ENCODE data around the gene BAIAP2L1. TPM values are rescaled to one million over a fixed set of nuclear protein-coding genes. Genes with fewer than 3 reads are reported as not detected.
A peak's percentile ranks its signal among the peaks of the same experiment; 100 is the strongest.
"Not testable (repeated sequence)": the region's sequence is repeated elsewhere in the genome, so short reads cannot be mapped to it uniquely, and the experiment has no call there.

Gene BAIAP2L1
- total RNA-seq, 2 experiments from 2014 or later = 1.7 to 2.3 TPM

DNA sequence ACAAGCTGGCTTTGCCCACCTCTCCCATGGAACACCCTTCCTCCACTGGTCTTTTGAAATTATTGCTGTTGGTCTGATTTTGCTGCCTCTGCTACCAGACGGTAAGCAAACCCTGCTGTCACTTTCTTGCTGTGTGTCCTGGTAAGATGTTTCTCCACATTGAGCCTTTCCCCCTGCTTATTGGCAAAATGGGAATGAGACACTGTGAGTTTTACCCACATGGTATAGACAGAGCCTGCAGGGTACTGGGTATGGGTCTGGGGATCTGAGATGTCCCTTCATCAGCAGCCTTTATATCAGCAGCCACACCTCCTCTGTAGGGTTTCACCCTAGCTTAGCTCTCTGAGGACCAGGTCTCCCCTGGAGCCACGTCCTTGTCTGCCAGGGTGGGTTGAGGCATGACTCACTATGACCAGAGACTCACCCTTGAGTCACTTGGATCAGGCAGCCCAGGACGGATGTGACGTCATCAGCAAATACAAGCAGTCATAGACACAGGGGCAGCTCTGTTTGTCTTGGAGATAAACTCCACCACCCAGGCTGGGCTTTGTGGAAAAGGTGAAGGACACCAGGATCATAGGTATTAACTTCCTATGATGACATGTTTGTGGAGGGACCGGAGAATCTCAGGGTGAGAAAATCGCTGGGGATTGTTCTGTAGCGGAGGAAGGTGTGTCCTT, 17.9 kb upstream of the BAIAP2L1 start:
- ATAC-seq = peak; percentile 88
- Mint-ChIP-seq H3K27ac (no peak overlapping the region), H3K4me1 (ENCODE audit: low read depth) (peaks cover 4% of the 10 kb centered on the region), H3K36me3 (ENCODE audit: low read depth) (no peaks in the 10 kb centered on the region), H3K4me3 (no peak overlapping the region), H3K27me3 (peaks cover 2% of the 10 kb centered on the region), H3K9me3 (no peaks in the 10 kb centered on the region)
- intact Hi-C loops (cut with micrococcal nuclease) = no loop called here
- TF ChIP-seq, protein P1, sequence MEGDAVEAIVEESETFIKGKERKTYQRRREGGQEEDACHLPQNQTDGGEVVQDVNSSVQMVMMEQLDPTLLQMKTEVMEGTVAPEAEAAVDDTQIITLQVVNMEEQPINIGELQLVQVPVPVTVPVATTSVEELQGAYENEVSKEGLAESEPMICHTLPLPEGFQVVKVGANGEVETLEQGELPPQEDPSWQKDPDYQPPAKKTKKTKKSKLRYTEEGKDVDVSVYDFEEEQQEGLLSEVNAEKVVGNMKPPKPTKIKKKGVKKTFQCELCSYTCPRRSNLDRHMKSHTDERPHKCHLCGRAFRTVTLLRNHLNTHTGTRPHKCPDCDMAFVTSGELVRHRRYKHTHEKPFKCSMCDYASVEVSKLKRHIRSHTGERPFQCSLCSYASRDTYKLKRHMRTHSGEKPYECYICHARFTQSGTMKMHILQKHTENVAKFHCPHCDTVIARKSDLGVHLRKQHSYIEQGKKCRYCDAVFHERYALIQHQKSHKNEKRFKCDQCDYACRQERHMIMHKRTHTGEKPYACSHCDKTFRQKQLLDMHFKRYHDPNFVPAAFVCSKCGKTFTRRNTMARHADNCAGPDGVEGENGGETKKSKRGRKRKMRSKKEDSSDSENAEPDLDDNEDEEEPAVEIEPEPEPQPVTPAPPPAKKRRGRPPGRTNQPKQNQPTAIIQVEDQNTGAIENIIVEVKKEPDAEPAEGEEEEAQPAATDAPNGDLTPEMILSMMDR (IDR thresholded peaks at IDR 0.05) = no peak
- CTCF ChIA-PET = interaction anchor here (1.1 to 4.0 kb wide), 3 partner anchors 413 to 423 kb away, joined by 3 to 20 read pairs (median 4); no protein-coding TSS in a partner anchor
- peak; percentile 64 for DNase-seq
- POLR2A ChIA-PET = no interaction called here

GRCh38 chr7:98418271-98418635, 17.4 kb upstream of the BAIAP2L1 start:
- H3K27ac Mint-ChIP-seq = no peak overlapping the region
- H3K4me3 Mint-ChIP-seq = no peak overlapping the region
- intact Hi-C loops (cut with micrococcal nuclease) = no loop called here
- no peaks in the 10 kb centered on the region for H3K9me3 Mint-ChIP-seq
- CTCF ChIA-PET = interaction anchor here (1.1 to 4.0 kb wide), 3 partner anchors 9 to 423 kb away, joined by 3 to 20 read pairs (median 3); no protein-coding TSS in a partner anchor
- peaks cover 4% of the 10 kb centered on the region for H3K4me1 Mint-ChIP-seq (ENCODE audit: low read depth)
- POLR2A ChIA-PET = no interaction called here
- DNase-seq (no peak), ATAC-seq (no peak)
- H3K36me3 Mint-ChIP-seq (ENCODE audit: low read depth) = no peaks in the 10 kb centered on the region
- H3K27me3 Mint-ChIP-seq = peaks cover 2% of the 10 kb centered on the region
- TF ChIP-seq, protein P1 (IDR thresholded peaks at IDR 0.05) = no peak

DNA sequence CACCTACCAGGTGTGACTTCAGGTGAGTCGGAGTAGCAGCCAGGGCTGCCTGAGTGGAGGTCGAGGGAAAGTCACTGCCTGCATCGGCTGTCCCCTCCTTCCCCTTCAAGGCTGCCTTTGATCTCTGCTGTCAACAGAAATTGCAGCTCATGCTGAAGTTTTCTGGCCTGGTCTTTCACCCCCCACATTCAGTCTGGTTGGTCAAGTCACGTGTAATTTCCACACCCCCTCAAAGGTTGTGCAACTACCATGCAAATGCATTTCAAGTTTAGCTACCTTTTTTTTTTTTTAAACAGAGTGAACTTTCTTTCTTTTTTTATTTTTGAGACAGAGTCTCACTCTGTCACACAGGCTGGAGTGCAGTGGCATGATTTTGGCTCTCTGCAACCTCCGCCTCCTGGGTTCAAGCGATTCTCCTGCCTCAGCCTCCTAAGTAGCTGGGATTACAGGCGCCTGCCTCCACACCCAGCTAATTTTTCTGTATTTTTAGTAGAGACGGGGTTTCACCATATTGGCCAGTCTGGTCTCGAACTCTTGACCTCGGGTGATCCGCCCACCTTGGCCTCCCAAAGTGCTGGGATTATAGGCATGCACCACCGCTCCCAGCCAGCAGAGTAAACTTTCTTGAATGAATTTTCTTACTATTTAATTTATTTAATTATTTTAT, 16.8 kb upstream of the BAIAP2L1 start:
- DNase-seq; intact Hi-C loops (cut with micrococcal nuclease): not testable (repeated sequence)

DNA sequence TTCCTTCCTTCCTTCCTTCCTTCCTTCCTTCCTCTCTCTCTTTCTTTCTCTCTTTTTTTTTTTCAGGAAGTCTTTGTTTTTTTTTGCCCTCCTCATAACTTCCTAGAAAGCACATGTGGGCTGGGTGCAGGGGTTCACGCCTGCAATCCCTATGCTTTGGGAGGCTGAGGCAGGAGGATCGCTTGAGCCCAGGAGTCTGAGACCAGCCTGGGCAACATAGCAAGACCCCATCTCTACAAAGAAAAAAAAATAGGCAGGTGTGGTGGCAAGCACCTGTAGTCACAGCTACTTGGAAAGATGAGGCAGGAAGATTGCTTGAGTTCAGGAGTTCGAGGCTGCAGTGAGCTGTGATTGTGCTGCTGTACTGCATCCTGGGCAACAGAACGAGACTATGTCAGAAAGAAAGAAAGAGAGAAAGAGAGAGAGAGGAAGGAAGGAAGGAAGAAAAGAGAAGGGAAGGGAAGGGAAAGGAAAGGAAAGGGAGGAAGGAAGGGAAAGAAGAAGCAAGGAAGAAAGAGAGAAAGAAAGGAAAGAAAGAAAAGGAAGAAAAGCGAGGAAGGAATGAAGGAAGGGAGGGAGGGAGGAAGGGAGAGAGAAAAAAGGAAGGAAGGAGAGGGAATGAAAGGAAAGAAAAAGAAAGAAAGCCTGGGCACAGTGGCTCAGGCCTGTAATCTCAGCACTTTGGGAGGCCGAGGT, 13.5 kb upstream of the BAIAP2L1 start:
- Mint-ChIP-seq H3K27me3 (no peaks in the 10 kb centered on the region), H3K4me3 (no peak overlapping the region), H3K27ac (no peak overlapping the region), H3K9me3 (no peaks in the 10 kb centered on the region), H3K36me3 (ENCODE audit: low read depth) (no peaks in the 10 kb centered on the region), H3K4me1 (ENCODE audit: low read depth) (peaks cover 4% of the 10 kb centered on the region)
- ChIA-PET CTCF (no interaction called here), POLR2A (no interaction called here)
- TF ChIP-seq, protein P1 (IDR thresholded peaks at IDR 0.05) = no peak
- intact Hi-C loops (cut with micrococcal nuclease) = no loop called here
- DNase-seq (no peak), ATAC-seq (no peak)

More for the DNA sequence above, 16.8 kb upstream of the BAIAP2L1 start:
- H3K4me3 Mint-ChIP-seq; ATAC-seq; H3K4me1 Mint-ChIP-seq (ENCODE audit: low read depth); H3K36me3 Mint-ChIP-seq (ENCODE audit: low read depth); POLR2A ChIA-PET; H3K9me3 Mint-ChIP-seq; H3K27ac Mint-ChIP-seq; H3K27me3 Mint-ChIP-seq: not testable (repeated sequence)
- CTCF ChIA-PET = interaction anchor here (1.1 kb wide), 2 partner anchors 10 to 414 kb away, joined by 3 read pairs; no protein-coding TSS in a partner anchor

DNA sequence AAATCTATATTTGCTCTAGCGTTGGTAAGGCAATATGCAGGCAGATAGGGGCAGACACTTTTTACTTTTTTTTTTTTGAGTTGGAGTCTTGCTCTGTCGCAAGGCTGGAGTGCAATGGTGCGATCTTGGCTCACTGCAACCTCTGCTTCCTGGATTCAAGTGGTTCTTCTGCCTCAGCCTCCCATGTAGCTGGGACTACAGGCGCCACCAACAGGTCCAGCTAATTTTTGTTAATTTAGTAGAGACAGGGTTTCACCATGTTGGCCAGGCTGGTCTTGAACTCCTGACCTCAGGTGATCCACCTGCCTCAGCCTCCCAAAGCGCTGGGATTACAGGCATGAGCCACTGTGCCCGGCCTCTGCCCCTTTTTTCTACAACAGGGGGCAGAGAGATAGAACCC, 12.8 kb upstream of the BAIAP2L1 start:
- ATAC-seq; H3K4me1 Mint-ChIP-seq (ENCODE audit: low read depth); H3K36me3 Mint-ChIP-seq (ENCODE audit: low read depth); intact Hi-C loops (cut with micrococcal nuclease); CTCF ChIA-PET; DNase-seq; POLR2A ChIA-PET; H3K27ac Mint-ChIP-seq; H3K4me3 Mint-ChIP-seq; H3K27me3 Mint-ChIP-seq; H3K9me3 Mint-ChIP-seq: not testable (repeated sequence)

All from activated CD8-positive, alpha-beta T cell treated with anti-CD3 and anti-CD28 coated beads for 36 hours (primary cell).